GM23338 (cell line): ENCODE measurements around the gene CAPN14. TPM values are rescaled to one million over a fixed set of nuclear protein-coding genes. Genes with fewer than 3 reads are reported as not detected.

Source experiments
- ATAC-seq: fragments of 200-7000 bp; cut with Tn5 transposase; 3 replicates; pipeline ENCODE4 v1.9.1; 2020
- DNase-seq: peaks from one replicate; pipeline ENCODE4 v3.0.0-alpha.2; 2015; ENCODE audit warnings: low spot score
- H2AFZ ChIP-seq: fragments of 200-600 bp; sonication (generic); 2 replicates; pipeline ENCODE4 v1.8.0; 2016; ENCODE audit warnings: antibody characterized with exemption, mild to moderate bottlenecking, moderate library complexity
- H3F3A ChIP-seq: fragments of 200-600 bp; sonication (generic); replicated peaks from 2 replicates; pipeline ENCODE4 v1.8.0; 2017; ENCODE audit warnings: antibody characterized with exemption, mixed run types, low read depth
- H3K27ac ChIP-seq: fragments of 200-600 bp; sonication (generic); 2 replicates; pipeline ENCODE4 v1.6.1; 2016; ENCODE audit warnings: low read depth
- H3K27me3 ChIP-seq: fragments of 200-600 bp; sonication (generic); 2 replicates; pipeline ENCODE4 v1.8.0; 2016; ENCODE audit warnings: mild to moderate bottlenecking, mixed run types, moderate library complexity; ENCODE audit not compliant: insufficient read depth
- H3K36me3 ChIP-seq: fragments of 200-600 bp; sonication (generic); 2 replicates; pipeline ENCODE4 v1.8.0; 2016; ENCODE audit warnings: mild to moderate bottlenecking; ENCODE audit not compliant: insufficient read depth
- H3K4me1 ChIP-seq: fragments of 200-600 bp; sonication (generic); 2 replicates; pipeline ENCODE4 v1.8.0; 2016; ENCODE audit warnings: mild to moderate bottlenecking, moderate library complexity; ENCODE audit not compliant: insufficient read depth
- H3K4me2 ChIP-seq: fragments of 200-600 bp; sonication (generic); 2 replicates; pipeline ENCODE4 v1.7.1; 2017; ENCODE audit warnings: mixed run types
- H3K4me3 ChIP-seq: fragments of 200-600 bp; sonication (generic); 2 replicates; pipeline ENCODE4 v1.6.1; 2016; ENCODE audit warnings: mixed run types
- H3K79me2 ChIP-seq: fragments of 200-600 bp; sonication (generic); replicated peaks from 2 replicates; pipeline ENCODE4 v1.8.0; 2017; ENCODE audit warnings: mild to moderate bottlenecking; ENCODE audit not compliant: insufficient read depth
- H3K9me2 ChIP-seq: fragments of 200-600 bp; sonication (generic); 2 replicates; pipeline ENCODE4 v1.8.0; 2017; ENCODE audit not compliant: insufficient read depth
- H4K20me1 ChIP-seq: fragments of 200-600 bp; sonication (generic); replicated peaks from 2 replicates; pipeline ENCODE4 v1.8.0; 2017; ENCODE audit warnings: mild to moderate bottlenecking; ENCODE audit not compliant: insufficient read depth
- H3K27ac Mint-ChIP-seq: 2 replicates; pipeline ENCODE4 v1.8.0; 2020; ENCODE audit warnings: inconsistent platforms, mild to moderate bottlenecking, moderate library complexity, mixed read lengths
- H3K27me3 Mint-ChIP-seq: 3 replicates; pipeline ENCODE4 v1.8.0; 2022; ENCODE audit warnings: low read depth, mild to moderate bottlenecking, moderate library complexity, mixed read lengths, inconsistent platforms; ENCODE audit not compliant: insufficient read depth, poor library complexity
- H3K36me3 Mint-ChIP-seq: 3 replicates; pipeline ENCODE4 v1.8.0; 2021; ENCODE audit warnings: low read depth, mild to moderate bottlenecking, inconsistent platforms, moderate library complexity, mixed read lengths
- H3K4me1 Mint-ChIP-seq: 3 replicates; pipeline ENCODE4 v1.8.0; 2020; ENCODE audit warnings: mild to moderate bottlenecking, inconsistent platforms, mixed read lengths
- H3K4me3 Mint-ChIP-seq: 3 replicates; pipeline ENCODE4 v1.8.0; 2021; ENCODE audit warnings: moderate library complexity, mild to moderate bottlenecking, inconsistent platforms, mixed read lengths
- H3K9me3 Mint-ChIP-seq: 3 replicates; pipeline ENCODE4 v1.8.0; 2020; ENCODE audit warnings: moderate library complexity, mild to moderate bottlenecking, inconsistent platforms, mixed read lengths
- CREB1 ChIP-seq: fragments of 250-450 bp; sonication (Bioruptor Pico); IDR thresholded peaks from 2 replicates; pipeline ENCODE4 v1.5.0; 2020; ENCODE audit warnings: low read depth, mild to moderate bottlenecking, moderate library complexity
- CTCF ChIP-seq, 2 experiments: fragments of 200-600 bp in 1 of 2; sonication (generic) in 1 of 2; conservative IDR thresholded peaks; 2 replicates each; pipeline versions ENCODE4 v1.5.1 to v1.6.1; 2016 to 2017; ENCODE audit warnings: antibody characterized with exemption in 2 of 2, low read depth in 2 of 2, mild to moderate bottlenecking in 2 of 2, moderate library complexity in 1 of 2
- EZH2 ChIP-seq: fragments of 200-600 bp; sonication (generic); IDR thresholded peaks from one replicate; pipeline ENCODE4 v1.8.0; 2017; ENCODE audit warnings: antibody characterized with exemption, mild to moderate bottlenecking, low read depth; ENCODE audit not compliant: unreplicated experiment
- EZH2phosphoT487 ChIP-seq: fragments of 200-600 bp; sonication (generic); IDR thresholded peaks from one replicate; pipeline ENCODE4 v1.8.1; 2018; ENCODE audit warnings: antibody characterized with exemption; ENCODE audit not compliant: unreplicated experiment
- POLR2AphosphoS5 ChIP-seq: IDR thresholded peaks from 2 replicates; pipeline ENCODE4 v1.6.1; 2016; ENCODE audit warnings: antibody characterized with exemption, low read depth
- STAT1 ChIP-seq: IDR thresholded peaks from one replicate; pipeline ENCODE4 v1.6.1; 2016; ENCODE audit warnings: antibody characterized with exemption; ENCODE audit not compliant: unreplicated experiment
- ZNF331 ChIP-seq: fragments of 250-450 bp; sonication (Bioruptor Pico); IDR thresholded peaks from 2 replicates; pipeline ENCODE4 v1.5.0; 2020; ENCODE audit warnings: low read depth, mild to moderate bottlenecking, moderate library complexity
- polyA plus RNA-seq: library from polyadenylated mRNA; unstranded; fragments of >200 nt; fragmentation: Nextera tagmentation; extraction: Ambion mirVana; gene quantifications from 2 replicates; pipeline ENCODE4 v1.2.1, GENCODE V29; 2016
- total RNA-seq: library from RNA; depleted of rRNA; stranded (reverse); fragments of >200 nt; shearing (Covaris generic); gene quantifications from 2 replicates; pipeline ENCODE4 v1.2.3, GENCODE V29; 2014
- TF ChIP-seq, protein P1 (sequence below): fragments of 250-450 bp; sonication (Bioruptor Pico); IDR thresholded peaks from 2 replicates; pipeline ENCODE4 v1.5.0; 2020; ENCODE audit warnings: mild to moderate bottlenecking, moderate library complexity
- TF ChIP-seq, protein P2 (sequence below): IDR thresholded peaks from 2 replicates; pipeline ENCODE4 v1.6.1; 2016; ENCODE audit warnings: antibody characterized with exemption
- TF ChIP-seq, protein P3 (sequence below): IDR thresholded peaks from one replicate; pipeline ENCODE4 v1.6.1; 2018; ENCODE audit warnings: antibody characterized with exemption; ENCODE audit not compliant: unreplicated experiment

Gene CAPN14
- total and polyA plus RNA-seq, 2 experiments from 2014 or later: 0.15 TPM; not detected in 1

GRCh38 chr2:31204783-31205182 is 12.5 kb downstream of the CAPN14 start:
- Histone ChIP-seq H3K4me3 (no peak overlapping the region), H2AFZ (no peak overlapping the region), H3K4me1 (peaks cover 8% of the 10 kb centered on the region; the same call in 1 of the 2 replicates), H3K4me2 (no peak overlapping the region), H3K79me2 (no peaks in the 10 kb centered on the region), H4K20me1 (no peaks in the 10 kb centered on the region), H3K27me3 (no peaks in the 10 kb centered on the region), H3K36me3 (no peaks in the 10 kb centered on the region), H3K9me2 (0 out of 2 replicates have a peak, but pooled peaks cover 5% of the 10 kb centered on the region), H3F3A (no peaks in the 10 kb centered on the region), H3K27ac (no peak overlapping the region)
- H3K9me3 Mint-ChIP-seq: no peaks in the 10 kb centered on the region; the same call in 2 of the 3 replicates
- no peak overlapping the region for H3K27ac Mint-ChIP-seq
- ATAC-seq (no peak), DNase-seq (no peak)
- H3K4me3 Mint-ChIP-seq: no peak overlapping the region
- H3K36me3 Mint-ChIP-seq: no peaks in the 10 kb centered on the region
- H3K4me1 Mint-ChIP-seq: peaks cover 8% of the 10 kb centered on the region; the same call in 2 of the 3 replicates
- TF ChIP-seq, protein P1, sequence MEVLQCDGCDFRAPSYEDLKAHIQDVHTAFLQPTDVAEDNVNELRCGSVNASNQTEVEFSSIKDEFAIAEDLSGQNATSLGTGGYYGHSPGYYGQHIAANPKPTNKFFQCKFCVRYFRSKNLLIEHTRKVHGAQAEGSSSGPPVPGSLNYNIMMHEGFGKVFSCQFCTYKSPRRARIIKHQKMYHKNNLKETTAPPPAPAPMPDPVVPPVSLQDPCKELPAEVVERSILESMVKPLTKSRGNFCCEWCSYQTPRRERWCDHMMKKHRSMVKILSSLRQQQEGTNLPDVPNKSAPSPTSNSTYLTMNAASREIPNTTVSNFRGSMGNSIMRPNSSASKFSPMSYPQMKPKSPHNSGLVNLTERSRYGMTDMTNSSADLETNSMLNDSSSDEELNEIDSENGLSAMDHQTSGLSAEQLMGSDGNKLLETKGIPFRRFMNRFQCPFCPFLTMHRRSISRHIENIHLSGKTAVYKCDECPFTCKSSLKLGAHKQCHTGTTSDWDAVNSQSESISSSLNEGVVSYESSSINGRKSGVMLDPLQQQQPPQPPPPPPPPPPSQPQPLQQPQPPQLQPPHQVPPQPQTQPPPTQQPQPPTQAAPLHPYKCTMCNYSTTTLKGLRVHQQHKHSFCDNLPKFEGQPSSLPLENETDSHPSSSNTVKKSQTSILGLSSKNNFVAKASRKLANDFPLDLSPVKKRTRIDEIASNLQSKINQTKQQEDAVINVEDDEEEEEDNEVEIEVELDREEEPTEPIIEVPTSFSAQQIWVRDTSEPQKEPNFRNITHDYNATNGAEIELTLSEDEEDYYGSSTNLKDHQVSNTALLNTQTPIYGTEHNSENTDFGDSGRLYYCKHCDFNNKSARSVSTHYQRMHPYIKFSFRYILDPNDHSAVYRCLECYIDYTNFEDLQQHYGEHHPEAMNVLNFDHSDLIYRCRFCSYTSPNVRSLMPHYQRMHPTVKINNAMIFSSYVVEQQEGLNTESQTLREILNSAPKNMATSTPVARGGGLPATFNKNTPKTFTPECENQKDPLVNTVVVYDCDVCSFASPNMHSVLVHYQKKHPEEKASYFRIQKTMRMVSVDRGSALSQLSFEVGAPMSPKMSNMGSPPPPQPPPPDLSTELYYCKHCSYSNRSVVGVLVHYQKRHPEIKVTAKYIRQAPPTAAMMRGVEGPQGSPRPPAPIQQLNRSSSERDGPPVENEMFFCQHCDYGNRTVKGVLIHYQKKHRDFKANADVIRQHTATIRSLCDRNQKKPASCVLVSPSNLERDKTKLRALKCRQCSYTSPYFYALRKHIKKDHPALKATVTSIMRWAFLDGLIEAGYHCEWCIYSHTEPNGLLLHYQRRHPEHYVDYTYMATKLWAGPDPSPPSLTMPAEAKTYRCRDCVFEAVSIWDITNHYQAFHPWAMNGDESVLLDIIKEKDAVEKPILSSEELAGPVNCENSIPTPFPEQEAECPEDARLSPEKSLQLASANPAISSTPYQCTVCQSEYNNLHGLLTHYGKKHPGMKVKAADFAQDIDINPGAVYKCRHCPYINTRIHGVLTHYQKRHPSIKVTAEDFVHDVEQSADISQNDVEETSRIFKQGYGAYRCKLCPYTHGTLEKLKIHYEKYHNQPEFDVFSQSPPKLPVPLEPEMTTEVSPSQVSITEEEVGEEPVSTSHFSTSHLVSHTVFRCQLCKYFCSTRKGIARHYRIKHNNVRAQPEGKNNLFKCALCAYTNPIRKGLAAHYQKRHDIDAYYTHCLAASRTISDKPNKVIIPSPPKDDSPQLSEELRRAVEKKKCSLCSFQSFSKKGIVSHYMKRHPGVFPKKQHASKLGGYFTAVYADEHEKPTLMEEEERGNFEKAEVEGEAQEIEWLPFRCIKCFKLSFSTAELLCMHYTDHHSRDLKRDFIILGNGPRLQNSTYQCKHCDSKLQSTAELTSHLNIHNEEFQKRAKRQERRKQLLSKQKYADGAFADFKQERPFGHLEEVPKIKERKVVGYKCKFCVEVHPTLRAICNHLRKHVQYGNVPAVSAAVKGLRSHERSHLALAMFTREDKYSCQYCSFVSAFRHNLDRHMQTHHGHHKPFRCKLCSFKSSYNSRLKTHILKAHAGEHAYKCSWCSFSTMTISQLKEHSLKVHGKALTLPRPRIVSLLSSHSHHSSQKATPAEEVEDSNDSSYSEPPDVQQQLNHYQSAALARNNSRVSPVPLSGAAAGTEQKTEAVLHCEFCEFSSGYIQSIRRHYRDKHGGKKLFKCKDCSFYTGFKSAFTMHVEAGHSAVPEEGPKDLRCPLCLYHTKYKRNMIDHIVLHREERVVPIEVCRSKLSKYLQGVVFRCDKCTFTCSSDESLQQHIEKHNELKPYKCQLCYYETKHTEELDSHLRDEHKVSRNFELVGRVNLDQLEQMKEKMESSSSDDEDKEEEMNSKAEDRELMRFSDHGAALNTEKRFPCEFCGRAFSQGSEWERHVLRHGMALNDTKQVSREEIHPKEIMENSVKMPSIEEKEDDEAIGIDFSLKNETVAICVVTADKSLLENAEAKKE (CRISPR knock-in tag): no peak
- TF ChIP-seq EZH2: no peak
- TF ChIP-seq ZNF331 (CRISPR knock-in tag): no peak
- TF ChIP-seq STAT1: no peak
- TF ChIP-seq POLR2AphosphoS5: no peak
- TF ChIP-seq CREB1 (CRISPR knock-in tag): no peak
- TF ChIP-seq, protein P2, sequence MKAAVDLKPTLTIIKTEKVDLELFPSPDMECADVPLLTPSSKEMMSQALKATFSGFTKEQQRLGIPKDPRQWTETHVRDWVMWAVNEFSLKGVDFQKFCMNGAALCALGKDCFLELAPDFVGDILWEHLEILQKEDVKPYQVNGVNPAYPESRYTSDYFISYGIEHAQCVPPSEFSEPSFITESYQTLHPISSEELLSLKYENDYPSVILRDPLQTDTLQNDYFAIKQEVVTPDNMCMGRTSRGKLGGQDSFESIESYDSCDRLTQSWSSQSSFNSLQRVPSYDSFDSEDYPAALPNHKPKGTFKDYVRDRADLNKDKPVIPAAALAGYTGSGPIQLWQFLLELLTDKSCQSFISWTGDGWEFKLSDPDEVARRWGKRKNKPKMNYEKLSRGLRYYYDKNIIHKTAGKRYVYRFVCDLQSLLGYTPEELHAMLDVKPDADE: no peak
- TF ChIP-seq EZH2phosphoT487: no peak
- TF ChIP-seq, protein P3, sequence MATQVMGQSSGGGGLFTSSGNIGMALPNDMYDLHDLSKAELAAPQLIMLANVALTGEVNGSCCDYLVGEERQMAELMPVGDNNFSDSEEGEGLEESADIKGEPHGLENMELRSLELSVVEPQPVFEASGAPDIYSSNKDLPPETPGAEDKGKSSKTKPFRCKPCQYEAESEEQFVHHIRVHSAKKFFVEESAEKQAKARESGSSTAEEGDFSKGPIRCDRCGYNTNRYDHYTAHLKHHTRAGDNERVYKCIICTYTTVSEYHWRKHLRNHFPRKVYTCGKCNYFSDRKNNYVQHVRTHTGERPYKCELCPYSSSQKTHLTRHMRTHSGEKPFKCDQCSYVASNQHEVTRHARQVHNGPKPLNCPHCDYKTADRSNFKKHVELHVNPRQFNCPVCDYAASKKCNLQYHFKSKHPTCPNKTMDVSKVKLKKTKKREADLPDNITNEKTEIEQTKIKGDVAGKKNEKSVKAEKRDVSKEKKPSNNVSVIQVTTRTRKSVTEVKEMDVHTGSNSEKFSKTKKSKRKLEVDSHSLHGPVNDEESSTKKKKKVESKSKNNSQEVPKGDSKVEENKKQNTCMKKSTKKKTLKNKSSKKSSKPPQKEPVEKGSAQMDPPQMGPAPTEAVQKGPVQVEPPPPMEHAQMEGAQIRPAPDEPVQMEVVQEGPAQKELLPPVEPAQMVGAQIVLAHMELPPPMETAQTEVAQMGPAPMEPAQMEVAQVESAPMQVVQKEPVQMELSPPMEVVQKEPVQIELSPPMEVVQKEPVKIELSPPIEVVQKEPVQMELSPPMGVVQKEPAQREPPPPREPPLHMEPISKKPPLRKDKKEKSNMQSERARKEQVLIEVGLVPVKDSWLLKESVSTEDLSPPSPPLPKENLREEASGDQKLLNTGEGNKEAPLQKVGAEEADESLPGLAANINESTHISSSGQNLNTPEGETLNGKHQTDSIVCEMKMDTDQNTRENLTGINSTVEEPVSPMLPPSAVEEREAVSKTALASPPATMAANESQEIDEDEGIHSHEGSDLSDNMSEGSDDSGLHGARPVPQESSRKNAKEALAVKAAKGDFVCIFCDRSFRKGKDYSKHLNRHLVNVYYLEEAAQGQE: no peak
- no peak for TF ChIP-seq CTCF (conservative IDR thresholded peaks at IDR 0.05; ENCODE audit: low read depth in 2 of 2)
- peaks cover 1% of the 10 kb centered on the region for H3K27me3 Mint-ChIP-seq
